ENCODE data around the gene SELP. TPM values are rescaled to one million over a fixed set of nuclear protein-coding genes. Genes with fewer than 3 reads are reported as not detected.

The SELP gene
- total RNA-seq, 2 experiments from 2014 or later, result not detected

- Histone ChIP-seq H4K20me1 (ENCODE audit: insufficient read depth, low read length) (no peaks in the 10 kb centered on the region), H3K4me2 (ENCODE audit: low read length) (no peak overlapping the region), H3K4me1 (ENCODE audit: insufficient read depth, low read length, poor library complexity, severe bottlenecking) (no peaks in the 10 kb centered on the region), H3K27ac (ENCODE audit: low read depth, low read length, poor library complexity, severe bottlenecking) (no peak overlapping the region), H3K36me3 (ENCODE audit: insufficient read depth, low read length) (no peaks in the 10 kb centered on the region), H3K9me3 (ENCODE audit: low read length) (no peaks in the 10 kb centered on the region), H3K4me3 (ENCODE audit: low read depth, low read length, poor library complexity, severe bottlenecking) (no peak overlapping the region), H3K79me2 (ENCODE audit: insufficient read depth, low read depth, low read length) (no peaks in the 10 kb centered on the region), H2AFZ (ENCODE audit: low read length) (no peak overlapping the region), H3K9me2 (ENCODE audit: insufficient read depth, low read length) (no peaks in the 10 kb centered on the region)
- intact Hi-C loops (cut with micrococcal nuclease; ENCODE audit: unreplicated experiment), result loop anchor here (1.0 to 2.0 kb wide), 3 partner anchors 93 to 208 kb away; no protein-coding TSS in a partner anchor
- DNase-seq (ENCODE audit: low spot score), result peak; percentile 43
- POLR2A ChIA-PET, result interaction anchor here (0.6 to 1.6 kb wide), 6 partner anchors 8 to 853 kb away, joined by 3 to 5 read pairs (median 4); partner anchors contain the start of gene METTL18
- CTCF ChIA-PET (ENCODE audit: unreplicated experiment), result interaction anchor here (1.1 to 1.9 kb wide), 6 partner anchors 89 to 133 kb away, joined by 3 to 9 read pairs (median 3); no protein-coding TSS in a partner anchor
- TF ChIP-seq CTCF (conservative IDR thresholded peaks at IDR 0.05; ENCODE audit: low read length) (peak; percentile 78), EZH2phosphoT487 (IDR thresholded peaks at IDR 0.05; ENCODE audit: borderline replicate concordance, low read depth, low read length) (no peak)
- no TSS peak for BruUV-seq (replicated peaks)
Measured at GRCh38 chr1:169601096-169601881, 28.6 kb downstream of the SELP start.

GRCh38 chr1:169595764-169596711, 33.9 kb downstream of the SELP start:
- Histone ChIP-seq H3K4me3 (ENCODE audit: low read depth, low read length, poor library complexity, severe bottlenecking) (no peak overlapping the region), H3K79me2 (ENCODE audit: insufficient read depth, low read depth, low read length) (no peaks in the 10 kb centered on the region), H3K4me1 (ENCODE audit: insufficient read depth, low read length, poor library complexity, severe bottlenecking) (no peaks in the 10 kb centered on the region), H4K20me1 (ENCODE audit: insufficient read depth, low read length) (no peaks in the 10 kb centered on the region), H3K9me2 (ENCODE audit: insufficient read depth, low read length) (no peaks in the 10 kb centered on the region), H3K4me2 (ENCODE audit: low read length) (no peak overlapping the region), H2AFZ (ENCODE audit: low read length) (no peak overlapping the region), H3K9me3 (ENCODE audit: low read length) (no peaks in the 10 kb centered on the region), H3K27ac (ENCODE audit: low read depth, low read length, poor library complexity, severe bottlenecking) (no peak overlapping the region), H3K36me3 (ENCODE audit: insufficient read depth, low read length) (no peaks in the 10 kb centered on the region)
- no peak for DNase-seq (ENCODE audit: low spot score)
- CTCF ChIA-PET (ENCODE audit: unreplicated experiment), result no interaction called here
- no TSS peak for BruUV-seq (replicated peaks)
- POLR2A ChIA-PET, result interaction anchor here (1.0 kb wide), 1 partner anchor 12 kb away, joined by 4 read pairs; no protein-coding TSS in a partner anchor
- intact Hi-C loops (cut with micrococcal nuclease; ENCODE audit: unreplicated experiment), result no loop called here
- no peak for TF ChIP-seq CTCF (conservative IDR thresholded peaks at IDR 0.05; ENCODE audit: low read length)
- TF ChIP-seq EZH2phosphoT487 (IDR thresholded peaks at IDR 0.05; ENCODE audit: borderline replicate concordance, low read depth, low read length), result no peak

Measured in OCI-LY7 (cell line).